Fibroblast of lung (primary cell): ENCODE measurements around the gene BPHL.

Experiments used
- CTCF ChIP-seq, 2 donors: IDR thresholded peaks in 1 of 2; conservative IDR thresholded peaks in 1 of 2; 1 replicate in 1 of 2; 2 replicates in 1 of 2; pipeline ENCODE4 v1.5.1; 2011 to 2012; ENCODE audit warnings: low read length in 2 of 2, control low read depth in 1 of 2, inconsistent platforms in 1 of 2, low read depth in 1 of 2, mild to moderate bottlenecking in 1 of 2
- EZH2 ChIP-seq: IDR thresholded peaks from 2 replicates; pipeline ENCODE4 v1.5.1; 2012; ENCODE audit warnings: low read length, control low read depth, mild to moderate bottlenecking; ENCODE audit errors: missing control alignments

- TF ChIP-seq CTCF (conservative IDR thresholded peaks at IDR 0.05 in 1 of 2, IDR thresholded peaks at IDR 0.05 in 1 of 2; ENCODE audit: low read depth in 1 of 2, low read length in 2 of 2), result no peak
- TF ChIP-seq EZH2, result no peak
These were observed 58.2 kb downstream of the BPHL start for GRCh38 chr6:3176562-3177355.
